K562 (cell line): ENCODE measurements around the gene TMEM43. TPM values are rescaled to one million over a fixed set of nuclear protein-coding genes. Genes with fewer than 3 reads are reported as not detected.

Experiments
- ARNT ChIP-seq, 2 experiments: fragments of 450-650 bp; IDR thresholded peaks; 2 replicates each; pipeline ENCODE4 v1.6.1; 2016; ENCODE audit warnings: mild to moderate bottlenecking in 1 of 2
- BHLHE40 ChIP-seq: IDR thresholded peaks from 2 replicates; pipeline ENCODE4 v1.6.1; 2011; ENCODE audit warnings: low read length, improper control_type of control experiment
- CHCHD3 ChIP-seq: fragments of 250-450 bp; sonication (Bioruptor Pico); IDR thresholded peaks from 2 replicates; pipeline ENCODE4 v2.1.2; 2022; ENCODE audit warnings: mild to moderate bottlenecking
- ETV1 ChIP-seq: fragments of 450-650 bp; conservative IDR thresholded peaks from 2 replicates; pipeline ENCODE4 v1.6.1; 2016; ENCODE audit warnings: missing genetic modification characterization, control low read depth, low read depth, missing compliant biosample characterization
- KAT2B ChIP-seq: IDR thresholded peaks from one replicate; pipeline ENCODE4 v1.6.1; 2012; ENCODE audit warnings: low read depth, mild to moderate bottlenecking, control low read depth, inconsistent platforms, low read length, moderate library complexity
- KDM2B ChIP-seq: fragments of 250-450 bp; sonication (Bioruptor Pico); IDR thresholded peaks from 2 replicates; pipeline ENCODE4 v1.8.0; 2021; ENCODE audit warnings: mild to moderate bottlenecking, moderate library complexity
- KLF13 ChIP-seq: fragments of 450-650 bp; IDR thresholded peaks from 2 replicates; pipeline ENCODE4 v1.6.1; 2016; ENCODE audit warnings: missing genetic modification characterization, low read depth, mild to moderate bottlenecking, missing compliant biosample characterization, moderate library complexity, borderline replicate concordance
- MGA ChIP-seq: fragments of 450-650 bp; IDR thresholded peaks from 2 replicates; pipeline ENCODE4 v1.6.1; 2016; ENCODE audit warnings: mild to moderate bottlenecking, moderate library complexity
- NONO ChIP-seq, 2 experiments: fragments of 200-400 bp in 1 of 2; fragments of 450-650 bp in 1 of 2; formaldehyde crosslinking in 1 of 2; IDR thresholded peaks; 2 replicates each; pipeline ENCODE4 v1.6.1; 2017; ENCODE audit warnings: low read depth in 2 of 2, mild to moderate bottlenecking in 2 of 2, moderate library complexity in 2 of 2, low read length in 1 of 2
- POLR3A ChIP-seq: IDR thresholded peaks from 2 replicates; pipeline ENCODE4 v1.6.1; 2011; ENCODE audit warnings: borderline replicate concordance, mild to moderate bottlenecking, moderate library complexity; ENCODE audit not compliant: insufficient read length, insufficient read depth; ENCODE audit errors: extremely low read depth
- SETDB1 ChIP-seq: IDR thresholded peaks from one replicate; pipeline ENCODE4 v1.6.1; 2012; ENCODE audit warnings: low read length, control low read depth, inconsistent platforms
- SMAD2 ChIP-seq: fragments of 150-350 bp; IDR thresholded peaks from 2 replicates; pipeline ENCODE4 v1.6.1; 2014; ENCODE audit warnings: low read depth, mild to moderate bottlenecking, low read length
- XRCC4 ChIP-seq: IDR thresholded peaks from one replicate; pipeline ENCODE4 v1.6.1; 2011; ENCODE audit not compliant: insufficient read depth, insufficient read length; ENCODE audit errors: extremely low read depth
- ZBTB8A ChIP-seq: fragments of 450-650 bp; IDR thresholded peaks from 2 replicates; pipeline ENCODE4 v1.6.1; 2018; ENCODE audit warnings: mild to moderate bottlenecking, moderate library complexity; ENCODE audit not compliant: partially characterized antibody
- ZNF384 ChIP-seq: IDR thresholded peaks from 2 replicates; pipeline ENCODE4 v1.6.1; 2012; ENCODE audit warnings: low read depth, low read length, improper control_type of control experiment
- ZNF785 ChIP-seq: fragments of 250-450 bp; sonication (Bioruptor Pico); IDR thresholded peaks from 2 replicates; pipeline ENCODE4 v1.4.0; 2020; ENCODE audit warnings: mild to moderate bottlenecking
- polyA plus RNA-seq, 8 experiments: library from polyadenylated mRNA; depleted of rRNA in 4 of 8; stranded (reverse) in 5 of 8; unstranded in 3 of 8; fragments of >200 nt; fragmentation: Nextera tagmentation in 2 of 8; fragmentation: Illumina TruSeq in 1 of 8; extraction: Ambion mirVana in 2 of 8; extraction: Trizol in 1 of 8; gene quantifications; 2 replicates each; pipeline versions ENCODE4 v1.2.1 to v1.2.3, GENCODE V29; 2011 to 2014; ENCODE audit warnings: inconsistent platforms in 1 of 8, missing spikeins in 1 of 8
- total RNA-seq, 7 experiments: library from RNA; depleted of rRNA in 6 of 7; stranded (reverse); fragments of >200 nt in 6 of 7; fragmentation: Illumina TruSeq in 2 of 7; extraction: Trizol in 2 of 7; gene quantifications; 2 replicates each; pipeline versions ENCODE4 v1.2.1 to v1.2.3, GENCODE V29; 2011 to 2021; ENCODE audit warnings: low replicate concordance in 1 of 7

TMEM43 gene
- total and polyA plus RNA-seq, 9 of the 15 experiments (the other 6 are each of a cell fraction or from before 2014, with no cell fraction given): 16.7 to 46.1 (median 35.7) TPM

GRCh38 chr3:14178247-14179113 lies 53.6 kb downstream of the TMEM43 start, which contains the start of the genes LSM3 and XPC (continued):
- TF ChIP-seq SETDB1 (no peak), SMAD2 (no peak), CHCHD3 (CRISPR knock-in tag) (no peak; the same call in 1 of the 2 replicates), KDM2B (peak; percentile 78), ZNF384 (0 out of 2 replicates have a peak, but pooled peaks have one; percentile 15), KLF13 (peak; percentile 70), ZNF785 (CRISPR knock-in tag) (no peak), ZBTB8A (no peak), XRCC4 (no peak), BHLHE40 (peak; percentile 84), NONO (IDR thresholded peaks at IDR 0.05; ENCODE audit: low read depth in 2 of 2, low read length in 1 of 2) (peak; percentile 80 to 81), ETV1 (tag) (peak; percentile 99), KAT2B (no peak), POLR3A (no peak), ARNT (IDR thresholded peaks at IDR 0.05) (peak in 1 of 2 experiments; percentile 25; a peak in 1 of 4 replicates), MGA (no peak; the same call in 1 of the 2 replicates)
